Lower lobe of right lung (tissue), 2 donors: ENCODE data around the gene HOXA4. TPM values are rescaled to one million over a fixed set of nuclear protein-coding genes. Genes with fewer than 3 reads are reported as not detected.

ENCODE experiments used
- ATAC-seq, 2 donors: fragments of 200-7000 bp; cut with Tn5 transposase; one replicate each; pipeline ENCODE4 v1.9.1; 2020 to 2022; ENCODE audit warnings: mild to moderate bottlenecking in 2 of 2, moderate library complexity in 2 of 2
- DNase-seq: peaks from one replicate; pipeline ENCODE4 v3.0.0-alpha.2; 2020
- H3K27ac ChIP-seq: fragments of 200-600 bp; one replicate; pipeline ENCODE4 v1.8.0; 2022
- H3K27me3 ChIP-seq: fragments of 200-600 bp; one replicate; pipeline ENCODE4 v1.8.0; 2022; ENCODE audit warnings: low read depth
- H3K36me3 ChIP-seq: fragments of 200-600 bp; one replicate; pipeline ENCODE4 v1.8.0; 2022; ENCODE audit warnings: mild to moderate bottlenecking
- H3K4me1 ChIP-seq: fragments of 200-600 bp; one replicate; pipeline ENCODE4 v1.8.0; 2022
- H3K4me3 ChIP-seq: fragments of 200-600 bp; one replicate; pipeline ENCODE4 v1.8.0; 2022; ENCODE audit warnings: mild to moderate bottlenecking
- H3K9me3 ChIP-seq: fragments of 200-600 bp; one replicate; pipeline ENCODE4 v1.8.0; 2022
- CTCF ChIP-seq: fragments of 200-600 bp; IDR thresholded peaks from one replicate; pipeline ENCODE4 v1.8.0; 2022; ENCODE audit warnings: antibody characterized with exemption, mild to moderate bottlenecking
- intact Hi-C: fragments of 100-400 bp; cut with DNase I; formaldehyde crosslinking; loops from one replicate; pipeline ENCODE4 v1.11.0; 2022
- total RNA-seq: library from RNA; stranded (reverse); fragmentation: NEBNext Ultra II Directional; extraction: Animal tissue kit (Norgen Biotek cat#: 25700); gene quantifications from one replicate; pipeline ENCODE4 v1.2.1, GENCODE V29; 2021
- donor health status: DM: no; HTN: yes; CAD: no; lungs with severe emphysema.

HOXA4 gene
- total RNA-seq, 1 donor from 2014 or later, result 8.5 TPM

- H3K4me1 ChIP-seq, result peaks cover 47% of the 10 kb centered on the region
These were observed 20.9 kb downstream of the HOXA4 start for GRCh38 chr7:27109466-27110185.

GRCh38 chr7:27108390-27109127 is 22.0 kb downstream of the HOXA4 start:
- H3K27me3 ChIP-seq, result peaks cover 34% of the 10 kb centered on the region
- DNase-seq, result peak; percentile 54
- TF ChIP-seq CTCF, result peak; percentile 16

More at GRCh38 chr7:27109466-27110185, 20.9 kb downstream of the HOXA4 start:
- Histone ChIP-seq H3K4me3 (no peak overlapping the region), H3K27me3 (peaks cover 28% of the 10 kb centered on the region), H3K36me3 (no peaks in the 10 kb centered on the region), H3K27ac (peak overlapping the region; percentile 94), H3K9me3 (no peaks in the 10 kb centered on the region)
- TF ChIP-seq CTCF, result no peak
- ATAC-seq (no peak), DNase-seq (no peak)
- intact Hi-C loops, result no loop called here

DNA sequence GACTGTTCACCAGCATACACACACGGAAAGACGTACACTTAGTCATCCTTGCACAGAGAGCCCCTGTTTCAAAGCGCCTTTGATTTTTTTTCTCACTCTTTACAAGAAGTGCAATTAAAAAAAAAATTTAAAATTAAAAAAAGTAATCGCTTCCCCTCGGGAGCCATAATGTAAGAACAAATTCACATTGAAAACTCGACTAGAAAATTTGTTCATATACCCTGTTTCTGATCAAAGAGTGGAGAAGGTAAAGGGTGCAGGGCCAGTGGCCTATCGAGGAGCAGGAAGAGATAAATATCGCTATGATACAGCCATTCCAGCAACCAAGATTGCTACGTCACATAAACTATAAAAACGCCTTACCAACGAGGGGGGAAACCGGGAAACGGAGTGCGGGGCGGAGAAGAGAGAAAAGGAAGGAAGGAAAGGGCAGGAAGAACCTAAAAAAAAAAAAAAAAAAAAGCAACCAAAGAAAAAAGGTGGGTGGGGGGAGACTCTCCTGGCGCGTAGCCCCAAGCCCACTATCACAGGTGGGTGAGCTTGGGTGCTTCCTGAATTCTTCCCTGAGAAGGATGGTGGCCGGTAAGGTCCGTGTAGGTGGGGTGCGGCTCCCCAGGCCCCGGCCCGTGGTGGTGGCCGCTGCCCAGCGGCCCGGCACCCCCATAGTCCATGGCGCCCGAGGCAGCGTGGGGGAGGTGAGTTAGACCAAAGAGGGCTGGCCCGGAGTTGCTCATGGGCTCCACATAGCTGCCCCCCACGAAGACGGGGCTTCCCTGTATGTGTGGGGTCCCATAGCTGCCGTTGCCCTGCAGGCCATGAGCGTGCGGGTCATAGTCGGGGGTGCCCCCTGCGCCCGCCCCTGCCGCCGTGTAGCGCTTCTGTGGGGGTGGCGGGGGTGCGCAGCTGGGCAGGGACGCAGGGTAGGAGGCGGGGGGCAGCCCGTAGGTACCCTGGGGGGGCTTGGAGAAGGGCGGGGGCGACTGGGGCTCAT is 22.9 kb downstream of the HOXA4 start:
- no peaks in the 10 kb centered on the region for H3K9me3 ChIP-seq
- ATAC-seq (peak; percentile 15 to 24), DNase-seq (no peak)
- H3K36me3 ChIP-seq, result no peaks in the 10 kb centered on the region
- intact Hi-C loops, result no loop called here
- peaks cover 43% of the 10 kb centered on the region for H3K27me3 ChIP-seq
- H3K4me3 ChIP-seq, result peak overlapping the region; percentile 49
- peak overlapping the region; percentile 94 for H3K27ac ChIP-seq
- peaks cover 57% of the 10 kb centered on the region for H3K4me1 ChIP-seq
- TF ChIP-seq CTCF, result no peak

More at GRCh38 chr7:27108390-27109127, 22.0 kb downstream of the HOXA4 start:
- H3K4me1 ChIP-seq, result peaks cover 58% of the 10 kb centered on the region
- intact Hi-C loops, result no loop called here
- ATAC-seq, result peak; percentile 51 to 73
- H3K4me3 ChIP-seq, result peak overlapping the region; percentile 49
- no peaks in the 10 kb centered on the region for H3K9me3 ChIP-seq
- H3K36me3 ChIP-seq, result no peaks in the 10 kb centered on the region
- peak overlapping the region; percentile 94 for H3K27ac ChIP-seq

GRCh38 chr7:27106901-27107240 is 23.7 kb downstream of the HOXA4 start:
- intact Hi-C loops, result no loop called here
- no peaks in the 10 kb centered on the region for H3K36me3 ChIP-seq
- H3K4me3 ChIP-seq, result peak overlapping the region; percentile 49
- peak overlapping the region; percentile 94 for H3K27ac ChIP-seq
- DNase-seq, result no peak
- H3K9me3 ChIP-seq, result no peaks in the 10 kb centered on the region
- H3K4me1 ChIP-seq, result peaks cover 49% of the 10 kb centered on the region
- TF ChIP-seq CTCF, result no peak
- H3K27me3 ChIP-seq, result peaks cover 48% of the 10 kb centered on the region
- ATAC-seq, result no peak
